HG02623 (cell line): ENCODE measurements around the gene QTRT2.

Experiments used
- ATAC-seq: cut with Tn5 transposase; IDR thresholded peaks from one replicate; pipeline ENCODE4 v1.9.1; 2021; ENCODE audit warnings: moderate library complexity; ENCODE audit not compliant: unreplicated experiment

QTRT2 gene

GRCh38 chr3:114076711-114077110, 20.2 kb downstream of the QTRT2 start:
- no peak for ATAC-seq

GRCh38 chr3:114078126-114078525, 21.6 kb downstream of the QTRT2 start:
- no peak for ATAC-seq

GRCh38 chr3:114079761-114080160, 23.2 kb downstream of the QTRT2 start:
- no peak for ATAC-seq

- ATAC-seq, result no peak
These were observed 23.7 kb downstream of the QTRT2 start for GRCh38 chr3:114080201-114080600.

- no peak for ATAC-seq
These were observed 24.5 kb downstream of the QTRT2 start for GRCh38 chr3:114081037-114081436.

GRCh38 chr3:114083112-114083511, 26.6 kb downstream of the QTRT2 start:
- no peak for ATAC-seq

- ATAC-seq, result no peak
These were observed 29.8 kb downstream of the QTRT2 start for GRCh38 chr3:114086356-114086755.

GRCh38 chr3:114089675-114090074, 33.1 kb downstream of the QTRT2 start:
- ATAC-seq, result no peak

- no peak for ATAC-seq
These were observed 35.8 kb downstream of the QTRT2 start for GRCh38 chr3:114092151-114093015.

- ATAC-seq, result no peak
These were observed 36.5 kb downstream of the QTRT2 start for GRCh38 chr3:114093016-114093380.

GRCh38 chr3:114093596-114093995, 37.1 kb downstream of the QTRT2 start:
- no peak for ATAC-seq

- no peak for ATAC-seq
These were observed 39.3 kb downstream of the QTRT2 start for GRCh38 chr3:114095796-114096195.

- no peak for ATAC-seq
These were observed 44.6 kb downstream of the QTRT2 start for GRCh38 chr3:114101101-114101500.

- no peak for ATAC-seq
These were observed 46.6 kb downstream of the QTRT2 start for GRCh38 chr3:114103181-114103580.

GRCh38 chr3:114103858-114104257, 47.3 kb downstream of the QTRT2 start:
- no peak for ATAC-seq

GRCh38 chr3:114104414-114104813, 47.9 kb downstream of the QTRT2 start:
- ATAC-seq, result no peak

- no peak for ATAC-seq
These were observed 51.6 kb downstream of the QTRT2 start for GRCh38 chr3:114108137-114108536.

- ATAC-seq, result no peak
These were observed 53.9 kb downstream of the QTRT2 start for GRCh38 chr3:114110439-114110838.

- no peak for ATAC-seq
These were observed 54.7 kb downstream of the QTRT2 start for GRCh38 chr3:114111060-114111770.

GRCh38 chr3:114112696-114113095, 56.2 kb downstream of the QTRT2 start:
- ATAC-seq, result no peak

- ATAC-seq, result no peak
These were observed 58.2 kb downstream of the QTRT2 start for GRCh38 chr3:114114719-114115118.

- no peak for ATAC-seq
These were observed 58.6 kb downstream of the QTRT2 start for GRCh38 chr3:114115143-114115542.
